Muscle of arm (tissue), 12 donors: ENCODE data around the gene CTPS1. TPM values are rescaled to one million over a fixed set of nuclear protein-coding genes. Genes with fewer than 3 reads are reported as not detected.

Source experiments
- DNase-seq: peaks from one replicate; pipeline ENCODE4 v3.0.0-alpha.2; 2013
- polyA plus RNA-seq, 12 donors: library from polyadenylated mRNA; unstranded; fragments of 120-200 nt; gene quantifications; one replicate each; pipeline ENCODE4 v1.2.1, GENCODE V29; 2013; ENCODE audit not compliant: insufficient read length in 12 of 12

The CTPS1 gene
- polyA plus RNA-seq, 12 donors, result 13.2 to 27.5 (median 20.3) TPM; not detected in 1

DNA sequence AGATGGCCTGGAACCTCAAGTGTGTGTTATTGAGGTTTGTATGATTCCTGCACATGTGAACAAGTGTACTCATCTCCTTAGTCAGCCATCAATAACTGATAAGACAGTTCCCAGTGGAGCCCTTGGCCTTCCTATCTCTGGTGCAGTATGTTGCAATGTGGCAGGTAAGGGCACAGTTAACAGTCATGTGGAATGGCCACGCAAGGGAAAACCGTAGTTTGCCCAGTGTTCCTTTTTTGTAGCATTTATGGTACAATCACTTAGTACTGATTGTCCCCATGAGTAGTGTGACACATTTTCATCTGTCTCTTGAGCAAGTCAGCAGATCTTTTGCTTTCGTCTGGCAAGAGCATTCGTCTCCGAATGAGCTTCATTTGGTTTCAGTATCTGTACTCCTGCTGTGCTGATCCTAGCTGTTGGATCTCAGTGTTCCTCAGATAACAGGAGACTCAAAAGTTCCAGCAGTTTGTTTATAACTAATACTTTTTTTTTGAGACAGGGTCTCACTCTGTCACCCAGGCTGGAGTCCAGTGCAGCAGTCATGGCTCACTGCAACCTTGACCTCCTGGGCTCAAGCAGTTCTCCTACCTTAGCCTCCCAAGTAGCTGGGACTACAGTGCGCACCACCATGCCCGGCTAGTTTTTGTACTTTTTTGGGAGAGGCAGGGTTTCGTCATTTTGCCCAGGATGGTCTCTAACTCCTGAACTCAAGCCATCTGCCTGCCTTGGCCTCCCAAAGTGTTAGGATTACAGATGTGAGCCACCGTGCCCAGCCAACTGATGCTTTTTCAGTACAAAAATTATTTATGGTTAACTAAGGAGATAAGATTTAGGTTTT, 8.2 kb downstream of the CTPS1 start:
- DNase-seq, result no peak

DNA sequence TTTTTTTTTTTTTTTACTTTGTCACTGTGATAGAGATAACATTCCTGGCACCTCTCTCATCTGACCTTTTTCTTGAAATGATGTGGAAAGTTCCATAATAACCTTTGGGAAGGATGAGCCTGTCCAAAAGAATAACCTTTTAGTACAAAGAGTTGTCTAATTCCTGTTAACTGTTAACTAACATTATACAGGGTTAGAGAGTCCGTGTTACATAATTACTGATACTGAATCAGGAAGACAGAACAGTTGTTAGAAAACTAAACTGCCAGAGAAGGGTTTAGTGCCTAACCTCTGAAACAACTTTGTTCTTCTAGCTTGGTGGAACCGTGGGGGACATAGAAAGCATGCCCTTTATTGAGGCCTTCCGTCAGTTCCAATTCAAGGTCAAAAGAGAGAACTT, 8.8 kb downstream of the CTPS1 start:
- no peak for DNase-seq

DNA sequence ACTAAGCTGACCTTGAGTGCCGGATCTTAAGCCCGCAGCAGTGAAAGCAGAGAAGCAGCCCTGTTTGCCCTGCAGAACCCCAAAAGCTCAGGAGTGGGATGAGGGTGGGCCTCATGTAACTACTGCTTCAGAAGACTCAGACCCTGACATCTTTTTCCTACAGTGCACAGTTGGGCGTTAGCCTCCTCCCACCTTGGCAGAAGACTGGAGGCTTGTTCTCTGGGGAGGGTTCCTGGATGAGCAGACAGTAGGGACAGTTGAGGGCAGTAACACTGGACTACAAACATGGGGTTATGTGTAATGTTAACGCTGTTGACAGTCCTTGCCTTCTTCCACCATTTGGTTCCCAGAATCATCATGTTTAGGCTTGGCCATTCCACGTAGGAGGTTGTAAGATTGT, 9.6 kb downstream of the CTPS1 start:
- no peak for DNase-seq

DNA sequence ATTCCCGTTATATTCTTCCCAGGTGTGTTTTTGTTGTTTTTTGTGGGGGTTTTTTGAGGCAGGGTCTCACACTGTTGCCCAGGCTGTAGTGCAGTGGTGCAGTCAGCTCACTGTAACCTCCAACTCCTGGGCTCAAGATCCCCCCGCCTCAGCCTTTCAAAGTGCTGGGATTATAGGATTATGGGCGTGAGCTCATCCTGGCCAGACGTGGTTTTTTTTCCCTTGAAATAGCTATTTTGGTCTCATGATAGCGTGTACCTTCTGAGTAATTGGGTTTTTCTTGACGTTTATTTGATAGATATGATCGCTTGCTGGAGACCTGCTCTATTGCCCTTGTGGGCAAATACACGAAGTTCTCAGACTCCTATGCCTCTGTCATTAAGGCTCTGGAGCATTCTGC, 17.6 kb downstream of the CTPS1 start:
- no peak for DNase-seq

DNA sequence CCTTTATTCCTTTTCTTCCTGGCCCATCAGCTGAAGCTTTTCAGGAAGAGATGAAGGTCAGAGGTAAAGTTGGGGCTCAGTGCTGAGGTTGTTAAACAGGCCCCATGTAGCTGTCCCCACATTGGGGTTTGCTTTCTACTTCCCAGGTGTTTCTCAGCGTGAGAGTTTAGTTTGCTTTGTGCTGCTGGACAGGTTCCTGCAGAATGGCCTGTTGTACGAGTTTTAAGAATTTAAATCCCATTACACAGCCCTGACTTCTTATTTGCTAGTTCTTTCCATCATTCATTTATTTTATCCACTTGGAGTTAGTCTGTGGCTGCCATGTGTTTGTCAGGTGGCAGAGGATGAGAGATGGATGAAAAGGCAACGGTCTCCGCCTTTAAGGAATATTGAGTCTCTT, 19.2 kb downstream of the CTPS1 start:
- no peak for DNase-seq

DNA sequence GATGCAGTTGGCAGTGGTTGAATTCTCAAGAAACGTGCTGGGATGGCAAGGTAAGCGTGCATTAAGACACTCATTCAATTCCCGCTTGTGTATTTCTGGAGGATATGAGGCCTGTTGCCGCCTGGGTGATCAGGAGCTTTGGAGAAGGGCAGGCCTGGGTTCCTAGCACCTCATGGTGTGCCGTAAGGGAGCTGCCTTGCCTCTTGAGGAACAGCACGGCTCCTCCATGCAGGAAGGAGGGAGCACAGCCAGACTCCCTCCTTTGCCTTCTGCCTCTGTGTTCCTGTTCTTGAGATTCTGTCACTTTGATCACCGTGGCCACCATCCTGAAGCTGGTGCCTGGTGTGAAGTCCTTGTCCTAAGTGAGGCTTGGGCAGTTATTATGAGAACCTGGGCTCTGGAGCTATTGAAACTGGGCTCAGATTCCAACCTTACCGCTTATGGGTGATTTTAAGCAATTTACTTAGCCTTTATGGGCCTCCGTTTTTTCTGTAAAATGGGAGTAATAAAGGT, 23.7 kb downstream of the CTPS1 start:
- DNase-seq, result no peak

DNA sequence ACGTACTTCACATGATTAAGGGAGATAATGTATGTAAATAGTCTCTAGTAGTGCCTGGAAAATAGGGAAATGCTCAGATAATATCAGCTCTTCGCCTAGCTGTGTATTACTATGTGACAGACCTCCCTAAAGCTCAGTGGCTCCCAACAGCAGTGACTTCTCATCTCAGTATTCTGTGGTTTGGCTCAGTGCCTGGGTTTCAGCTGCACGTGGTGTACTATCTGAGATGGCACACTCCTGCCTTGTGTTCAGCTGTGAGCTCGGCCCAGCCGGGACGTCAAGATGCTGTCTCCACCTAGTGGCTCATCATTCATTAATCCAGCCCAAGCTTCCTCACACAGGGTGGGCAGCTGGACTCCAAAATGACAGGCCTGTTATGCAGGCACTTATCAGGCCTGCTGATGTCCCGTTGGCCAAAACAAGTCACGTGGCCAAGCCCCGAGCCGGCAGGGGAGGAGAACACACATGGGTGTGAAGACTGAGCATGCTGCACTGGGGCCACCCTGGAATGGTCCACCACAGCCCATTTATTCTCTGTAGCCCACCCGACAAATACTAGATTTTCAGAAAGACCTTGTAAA, 24.2 kb downstream of the CTPS1 start:
- peak; percentile 85 for DNase-seq

DNA sequence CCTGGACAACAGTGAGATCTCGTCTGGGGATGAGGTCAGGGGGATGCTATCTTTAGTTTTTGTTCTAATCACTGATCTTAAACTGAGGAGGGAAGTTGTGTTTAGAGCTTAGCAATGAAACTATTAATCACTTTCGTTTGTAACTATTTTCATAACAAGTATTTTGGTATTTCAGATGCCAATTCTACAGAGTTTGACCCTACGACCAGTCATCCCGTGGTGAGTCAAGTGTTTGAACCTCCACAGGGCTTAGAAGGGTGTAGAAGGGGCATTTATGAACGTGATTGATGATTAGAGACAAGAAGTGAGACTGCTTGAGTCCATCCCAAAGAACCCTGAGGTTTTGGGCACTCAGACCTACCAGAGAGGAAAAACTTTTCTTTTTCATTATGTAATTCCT, 26.4 kb downstream of the CTPS1 start:
- no peak for DNase-seq

DNA sequence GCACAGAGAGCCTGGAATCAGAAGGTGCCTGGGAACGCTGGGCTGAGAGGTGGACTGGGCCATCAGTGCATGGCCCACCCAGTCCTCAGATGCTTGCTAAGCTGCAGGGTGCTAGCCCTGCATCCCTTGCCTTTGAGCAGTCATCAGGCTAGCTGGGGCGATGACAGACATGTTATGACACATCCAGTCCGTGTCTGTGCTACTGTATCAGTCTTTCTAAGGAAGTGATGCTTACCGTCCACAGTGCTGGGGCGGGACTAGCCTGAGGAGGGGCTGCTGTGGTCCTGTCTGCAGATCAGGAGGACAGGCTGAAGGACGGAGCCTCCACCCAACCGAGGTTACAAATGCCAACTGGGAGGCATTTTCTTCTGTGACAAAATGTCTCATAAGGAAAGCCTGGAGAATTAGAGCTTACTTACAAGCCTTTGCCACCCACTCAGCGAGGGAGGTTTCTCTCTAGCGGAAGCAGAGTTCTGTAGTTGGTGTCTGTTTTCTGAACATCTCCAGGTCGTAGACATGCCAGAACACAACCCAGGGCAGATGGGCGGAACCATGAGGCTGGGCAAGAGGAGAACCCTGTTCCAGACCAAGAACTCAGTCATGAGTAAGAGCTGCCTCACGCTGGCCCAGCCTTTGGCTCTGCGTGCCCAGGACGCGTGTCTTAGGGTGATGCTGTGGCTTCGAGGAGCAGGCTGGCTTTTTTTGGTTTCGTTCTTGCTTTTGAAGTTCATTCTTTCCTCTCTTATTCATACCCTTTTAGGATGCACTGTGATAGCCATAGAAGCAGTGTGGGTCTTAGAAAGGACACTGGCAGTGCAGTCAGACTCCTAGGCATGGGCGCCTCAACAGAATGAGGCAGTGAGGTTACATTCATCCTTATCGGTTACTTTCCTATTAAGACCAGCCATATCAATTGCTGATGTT, 27.7 kb downstream of the CTPS1 start:
- DNase-seq, result no peak

DNA sequence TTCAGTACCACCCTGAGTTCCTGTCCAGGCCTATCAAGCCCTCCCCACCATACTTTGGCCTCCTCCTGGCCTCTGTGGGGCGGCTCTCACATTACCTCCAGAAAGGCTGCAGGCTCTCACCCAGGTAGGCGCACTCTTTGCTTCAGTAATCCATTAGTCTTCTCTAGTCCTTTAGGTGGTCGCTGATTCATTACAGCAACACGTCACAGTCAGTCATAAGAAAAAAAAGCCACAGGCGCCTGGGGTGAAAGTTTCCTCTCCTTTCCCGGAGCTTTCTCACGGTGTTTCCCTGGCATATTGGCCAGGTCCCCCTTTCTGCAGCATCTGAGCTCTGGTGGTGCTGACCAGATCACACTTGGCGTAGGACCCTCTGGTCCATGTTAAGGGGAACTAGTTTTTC, 30.0 kb downstream of the CTPS1 start:
- no peak for DNase-seq

DNA sequence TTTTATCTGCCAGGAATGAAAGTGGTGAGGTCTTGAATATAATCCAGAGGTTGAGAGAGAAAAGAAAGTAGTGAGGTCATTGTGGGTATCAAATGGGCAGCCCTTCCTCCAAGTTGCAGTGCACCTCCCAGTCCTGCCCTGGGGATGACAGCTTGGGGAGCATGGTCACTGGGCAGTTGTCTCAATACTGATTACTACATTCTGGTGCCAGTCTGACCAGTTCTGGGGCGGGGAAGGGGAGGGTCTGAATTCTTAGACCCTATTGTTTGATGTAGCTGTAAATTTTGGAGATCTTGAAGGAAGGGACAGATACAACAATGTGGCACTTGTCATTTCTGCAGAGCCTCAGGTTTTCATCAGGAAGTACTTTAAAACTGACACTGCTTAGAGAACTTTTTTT, 30.8 kb downstream of the CTPS1 start:
- no peak for DNase-seq

DNA sequence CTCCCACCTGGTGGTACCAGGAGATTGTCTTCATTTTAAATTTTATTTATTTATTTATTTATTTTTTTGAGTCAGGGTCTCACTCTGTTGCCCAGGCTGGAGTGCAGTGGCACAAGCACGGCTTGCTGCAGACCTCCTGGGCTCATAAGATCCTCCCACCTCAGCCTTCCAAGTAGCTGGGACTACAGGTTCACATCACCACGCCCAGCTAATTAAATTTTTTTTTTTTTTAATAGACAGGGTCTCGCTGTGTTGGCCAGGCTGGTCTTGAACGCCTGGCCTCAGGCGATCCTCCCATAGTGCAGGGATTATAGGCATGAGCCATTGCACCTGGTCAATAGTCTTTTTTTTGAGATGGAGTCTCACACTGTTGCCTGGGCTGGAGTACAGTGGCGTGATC, 33.5 kb downstream of the CTPS1 start:
- no peak for DNase-seq

DNA sequence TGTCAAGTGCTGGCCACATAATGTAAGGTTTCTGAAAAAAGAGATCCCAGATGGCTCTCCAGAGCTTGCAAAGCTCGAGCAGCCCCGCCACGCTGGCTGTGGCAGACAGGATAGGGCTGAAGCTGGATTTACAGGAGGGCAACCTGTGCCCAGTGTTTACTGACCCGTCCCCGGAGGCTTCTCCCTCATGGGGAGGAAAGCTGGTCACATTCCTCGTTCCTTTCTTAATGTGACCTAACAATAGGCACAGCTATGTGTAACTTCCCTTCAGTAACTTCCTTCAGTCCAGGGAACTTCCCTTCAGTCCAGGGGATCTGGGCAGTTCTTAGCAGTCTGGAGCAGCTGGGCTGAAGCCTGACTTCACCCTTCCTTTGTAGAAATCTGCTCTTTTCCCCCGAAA, 34.3 kb downstream of the CTPS1 start:
- DNase-seq, result no peak

DNA sequence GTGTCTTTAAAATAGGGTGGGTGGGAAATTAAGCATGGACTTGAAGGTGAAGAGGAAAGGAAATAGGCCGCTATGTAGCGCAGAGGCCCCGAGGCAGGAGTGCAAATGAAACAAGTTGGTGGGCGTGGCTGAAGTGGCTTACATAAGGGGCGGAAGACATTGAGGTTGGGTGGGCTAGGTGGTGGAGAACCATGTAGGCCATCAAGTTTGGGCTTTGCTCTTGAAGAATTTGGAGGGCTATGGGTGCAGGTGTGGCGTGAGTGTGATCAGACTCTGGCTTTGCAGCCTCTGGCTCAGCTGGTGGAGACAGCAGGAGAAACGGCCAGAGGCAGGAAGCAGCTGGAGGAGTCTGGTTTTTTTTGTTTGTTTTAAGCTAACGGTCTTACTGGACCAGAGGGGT, 35.4 kb downstream of the CTPS1 start:
- no peak for DNase-seq

DNA sequence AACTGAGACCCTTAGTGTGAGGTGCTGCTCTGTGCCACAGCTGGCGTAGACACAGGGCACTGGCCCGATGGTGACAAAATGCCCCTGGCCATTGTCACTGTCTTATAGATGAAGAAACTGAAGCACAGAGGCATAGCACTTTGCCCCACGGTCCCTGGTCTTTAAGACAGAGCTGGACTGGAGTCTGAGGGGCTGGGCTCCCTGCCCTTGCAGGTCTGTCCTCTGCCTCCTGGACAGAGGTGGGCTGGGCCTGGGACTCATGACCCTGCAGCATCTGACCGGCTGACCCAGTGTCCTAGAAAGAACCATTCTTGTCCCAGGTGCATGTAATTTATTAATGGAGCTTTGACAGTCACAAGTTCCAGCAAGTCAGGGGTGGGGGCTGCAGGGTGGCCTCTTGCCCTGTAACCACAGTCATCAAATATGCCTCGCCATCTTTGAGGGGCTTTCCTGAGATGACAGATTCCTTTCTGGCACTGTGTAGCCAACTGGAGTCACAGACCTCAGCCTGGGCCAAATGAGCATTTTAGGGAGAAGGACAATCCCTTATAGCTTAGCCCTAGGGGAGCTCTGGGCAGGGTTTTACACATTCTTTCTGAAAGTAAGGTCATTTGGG, 35.9 kb downstream of the CTPS1 start:
- DNase-seq, result no peak

DNA sequence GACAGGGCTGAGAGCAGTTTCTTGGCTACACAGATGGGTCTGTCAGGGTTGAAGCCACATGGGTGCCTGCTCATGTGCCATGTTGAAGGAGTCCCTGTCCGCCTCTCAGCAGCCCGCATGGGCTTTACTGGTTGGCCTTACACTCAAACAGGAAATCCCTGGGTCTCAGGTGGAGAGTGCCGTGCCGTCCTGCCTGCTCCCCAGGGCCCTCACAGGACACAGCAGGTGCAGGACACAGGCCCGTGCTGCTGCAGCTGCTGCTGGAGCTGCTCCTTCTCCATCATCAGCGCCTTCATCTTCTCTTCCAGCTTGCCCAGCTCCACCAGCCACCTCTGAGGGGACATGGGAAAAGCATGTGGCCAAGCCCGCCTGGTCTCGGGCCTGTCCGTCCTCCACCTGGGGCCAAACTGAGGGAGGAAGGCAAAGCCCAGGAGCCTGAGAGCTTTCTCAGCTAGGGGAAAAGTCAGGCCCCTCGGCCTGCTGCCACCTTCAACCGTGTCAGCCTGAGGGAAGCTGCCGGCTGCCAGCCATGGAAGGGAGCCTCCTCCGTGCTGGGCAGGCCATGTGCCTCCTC, 36.5 kb downstream of the CTPS1 start:
- no peak for DNase-seq

DNA sequence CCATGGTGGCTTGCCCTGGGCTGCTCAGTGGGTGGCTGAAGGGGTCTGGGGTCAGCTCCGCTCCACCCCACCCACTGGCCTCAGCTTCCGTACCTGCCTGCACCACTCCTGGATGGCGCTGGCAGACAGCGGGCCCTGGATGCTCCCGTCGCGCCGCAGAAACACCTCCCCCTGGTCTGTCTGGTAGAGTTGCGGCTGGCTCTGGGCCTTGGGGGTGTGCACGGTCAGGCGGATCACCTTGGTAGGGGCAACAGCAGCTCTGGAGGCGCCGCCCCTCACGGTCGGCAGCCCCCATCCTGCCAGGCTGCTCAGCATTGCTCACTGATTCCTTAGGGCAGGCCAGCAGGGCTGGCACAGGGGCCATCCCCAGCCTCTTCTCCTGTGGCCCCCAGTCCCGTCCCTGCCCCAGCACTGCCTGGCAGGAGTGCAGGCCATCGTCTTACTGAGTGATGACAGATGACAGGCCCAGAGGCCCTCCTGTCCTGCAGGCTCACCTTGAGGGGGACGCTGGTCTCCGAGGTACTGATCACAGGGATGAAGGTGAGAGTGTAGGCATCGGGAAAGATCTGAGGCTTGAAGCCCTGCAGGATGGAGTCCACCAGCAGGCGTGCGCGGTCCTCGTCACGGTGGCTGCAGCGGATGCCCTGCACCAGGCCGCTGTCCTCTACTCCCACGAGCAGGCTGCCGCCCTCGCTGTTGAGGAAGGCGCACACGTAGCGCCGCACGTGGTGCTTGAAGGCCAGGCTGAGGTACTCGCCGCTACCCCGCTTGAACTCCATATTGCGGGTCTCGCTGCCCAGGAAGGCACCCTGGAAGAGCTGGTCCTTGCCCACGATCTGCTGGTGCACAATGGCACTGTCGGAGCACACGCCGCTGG, 37.9 kb downstream of the CTPS1 start:
- DNase-seq, result no peak

DNA sequence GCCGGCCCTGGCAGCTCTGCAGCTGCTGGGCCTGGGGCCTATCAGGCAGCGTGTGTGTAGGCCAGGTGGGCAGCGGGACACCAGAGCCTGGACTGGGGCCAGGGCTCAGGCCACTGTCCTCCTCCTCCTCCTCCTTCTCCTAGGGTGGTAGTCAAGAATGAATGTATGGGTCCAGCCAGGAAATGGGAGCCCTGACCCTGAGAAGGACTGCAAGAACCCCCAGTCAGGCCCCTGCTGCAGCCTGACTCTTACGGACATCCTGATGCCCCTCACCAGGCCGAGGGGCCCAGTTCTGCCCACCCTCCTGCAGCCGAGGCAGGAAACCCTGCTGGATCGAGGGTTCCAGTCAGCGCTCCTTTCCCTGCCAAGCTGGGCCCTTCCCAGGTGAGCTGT, 38.5 kb downstream of the CTPS1 start:
- no peak for DNase-seq

DNA sequence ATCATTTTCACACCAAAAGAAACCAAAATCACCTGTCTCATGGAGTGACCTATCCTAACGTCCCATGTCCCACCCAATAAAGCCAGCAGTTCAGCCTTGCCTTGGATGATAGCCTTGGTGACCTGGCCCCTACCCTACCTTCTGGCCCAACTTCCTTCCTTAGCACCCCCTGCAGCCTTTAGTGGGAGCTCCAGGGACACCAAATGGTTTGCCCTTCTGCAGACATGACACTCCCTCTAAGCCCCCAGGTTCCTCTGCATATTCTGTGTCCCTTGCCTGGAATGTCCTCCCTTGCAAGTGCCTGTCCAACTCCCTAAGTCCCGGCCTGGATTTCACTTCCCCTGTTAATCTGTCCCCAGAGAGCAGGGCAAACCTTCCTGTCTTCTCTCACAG, 39.9 kb downstream of the CTPS1 start:
- DNase-seq, result no peak

DNA sequence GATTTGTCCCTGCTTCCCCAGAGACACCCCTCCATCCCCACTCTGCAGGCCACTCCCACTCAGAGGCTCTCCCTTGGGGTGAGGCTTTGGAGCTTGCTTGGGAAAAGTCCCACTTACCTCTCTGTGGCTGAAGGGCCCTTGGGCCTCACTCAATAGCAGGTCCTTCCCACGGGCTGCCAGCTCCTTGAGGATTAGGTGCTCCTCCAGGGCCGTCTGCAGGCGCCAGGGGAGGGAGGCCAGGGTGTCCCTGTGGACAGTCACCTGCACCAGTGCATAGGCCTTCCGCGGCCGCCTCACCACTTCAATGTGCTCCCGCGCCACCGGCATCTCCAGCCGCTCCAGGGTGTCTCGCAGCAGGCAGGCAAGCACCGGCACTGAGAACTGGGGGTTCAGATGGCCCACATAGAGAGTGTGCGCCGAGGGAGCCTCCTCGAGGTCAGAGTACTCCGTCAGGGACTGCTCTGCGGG, 40.6 kb downstream of the CTPS1 start:
- DNase-seq, result no peak

DNA sequence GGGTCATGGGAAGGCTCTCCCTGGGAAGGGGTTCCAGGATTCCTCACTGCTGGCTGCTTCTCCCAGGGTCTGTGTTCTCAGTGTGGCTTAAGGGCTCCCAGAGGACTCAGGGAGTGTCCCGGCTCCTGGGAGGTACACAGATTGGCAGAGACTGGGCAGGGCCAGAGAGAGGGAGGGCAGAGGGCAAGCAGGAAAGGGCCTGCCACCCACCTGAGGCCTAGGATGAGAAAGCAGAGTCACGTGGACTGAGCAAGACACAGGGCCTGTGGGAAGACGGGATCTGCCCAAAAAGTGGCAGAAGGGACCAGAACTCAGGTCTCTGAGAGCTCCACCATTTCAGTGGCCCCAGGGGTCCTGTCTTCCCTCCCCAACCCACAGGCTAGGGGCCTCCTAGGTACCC, 41.2 kb downstream of the CTPS1 start:
- DNase-seq, result no peak
